GM18951 (cell line): Measurements from ENCODE around the gene ANO3.

Experiments
- POLR2A ChIP-seq: IDR thresholded peaks from 4 replicates; pipeline ENCODE4 v1.6.1; 2011; ENCODE audit warnings: mild to moderate bottlenecking; ENCODE audit not compliant: insufficient read length, insufficient read depth; ENCODE audit errors: extremely low read depth
- in situ Hi-C: fragments of 300-500 bp; cut with MboI; formaldehyde crosslinking; loops from one replicate; pipeline ENCODE4 v1.12.0; 2022; ENCODE audit warnings: low sequenced_read_pairs, mixed read lengths, inconsistent platforms; ENCODE audit not compliant: unreplicated experiment

ANO3 gene

GRCh38 chr11:26655287-26655686 lies 323.4 kb downstream of the ANO3 start:
- in situ Hi-C loops, result loop anchor here (25.0 kb wide), 1 partner anchor 343 kb away; no protein-coding TSS in a partner anchor

DNA sequence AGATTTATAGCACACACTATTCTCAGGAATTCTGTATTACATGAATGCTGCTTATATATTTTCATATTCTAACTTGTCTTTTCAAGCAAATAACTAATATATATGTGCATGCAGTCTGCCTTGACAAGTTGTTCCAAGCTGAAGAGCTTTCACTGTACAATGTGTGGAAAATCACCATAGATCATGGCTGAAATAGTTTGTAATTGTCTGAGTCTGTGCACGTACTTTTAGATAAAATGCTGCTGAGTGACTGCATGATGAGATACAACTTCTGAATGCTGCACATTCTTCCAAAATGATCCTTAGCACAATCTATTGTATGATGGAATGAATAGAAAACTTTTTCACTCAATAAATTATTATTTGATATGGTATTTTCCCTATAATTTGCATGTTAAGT lies 331.0 kb downstream of the ANO3 start:
- no peak for TF ChIP-seq POLR2A
- in situ Hi-C loops, result loop anchor here (25.0 kb wide), 1 partner anchor 351 kb away; no protein-coding TSS in a partner anchor

More at GRCh38 chr11:26655287-26655686, 323.4 kb downstream of the ANO3 start:
- TF ChIP-seq POLR2A, result no peak

GRCh38 chr11:26665036-26665435 lies 333.1 kb downstream of the ANO3 start:
- no peak for TF ChIP-seq POLR2A
- in situ Hi-C loops, result loop anchor here (25.0 kb wide), 1 partner anchor 353 kb away; no protein-coding TSS in a partner anchor

GRCh38 chr11:26665946-26666345 lies 334.0 kb downstream of the ANO3 start:
- no peak for TF ChIP-seq POLR2A
- in situ Hi-C loops, result loop anchor here (25.0 kb wide), 1 partner anchor 354 kb away; no protein-coding TSS in a partner anchor

DNA sequence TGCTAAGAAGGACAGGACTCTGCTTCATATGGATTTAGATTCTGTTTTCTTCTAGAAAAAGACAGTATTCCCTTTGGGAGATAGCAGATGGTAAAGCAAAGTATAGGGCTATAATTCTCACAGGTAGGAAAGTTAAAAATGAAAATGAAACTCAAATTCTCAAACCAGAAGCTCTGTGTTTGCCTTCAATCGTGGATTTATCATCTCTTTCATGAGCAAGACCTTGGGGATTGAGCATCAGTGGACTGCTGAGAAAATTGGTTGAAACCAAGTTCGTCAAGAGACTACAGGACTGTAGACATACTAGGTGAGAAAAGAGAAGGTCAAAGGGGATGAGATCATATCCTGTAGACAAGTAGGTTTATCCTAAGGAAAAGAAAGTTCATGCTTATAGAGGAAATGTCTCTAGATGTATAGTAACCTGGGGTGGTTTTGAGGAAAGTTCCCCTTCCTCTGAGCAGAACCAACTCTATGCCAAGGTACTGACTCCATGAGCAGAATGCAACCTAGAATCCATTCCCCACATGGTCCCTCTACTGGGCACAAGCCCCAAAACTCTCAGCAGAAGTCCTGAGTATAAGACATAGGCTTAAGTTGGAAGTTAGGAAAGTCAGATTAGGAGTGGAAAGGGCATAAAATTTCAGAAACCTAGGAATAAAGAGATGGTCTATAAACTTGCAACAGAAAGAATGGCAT lies 343.5 kb downstream of the ANO3 start:
- no peak for TF ChIP-seq POLR2A
- in situ Hi-C loops, result no loop called here

DNA sequence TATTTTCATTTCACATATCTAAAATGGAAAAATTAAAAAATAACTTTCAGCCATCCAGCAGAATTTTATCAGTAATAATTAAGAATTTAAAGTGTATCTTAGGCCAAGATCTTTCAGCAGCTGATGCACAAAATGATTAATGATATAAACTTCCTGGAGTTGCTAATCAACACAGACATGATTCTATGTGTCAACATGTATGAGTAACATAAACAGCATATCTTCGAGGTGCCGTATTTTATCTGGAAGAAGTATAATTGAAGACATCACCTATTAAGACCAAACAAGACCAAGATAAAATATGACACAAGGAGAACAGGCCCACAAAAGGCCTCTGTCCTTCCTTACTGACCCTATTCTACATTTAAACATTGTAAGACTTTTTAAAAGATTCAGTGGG lies 344.7 kb downstream of the ANO3 start:
- no peak for TF ChIP-seq POLR2A
- in situ Hi-C loops, result no loop called here

- TF ChIP-seq POLR2A, result no peak
- in situ Hi-C loops, result no loop called here
These were observed 345.6 kb downstream of the ANO3 start for GRCh38 chr11:26677566-26677965.

GRCh38 chr11:26687351-26687750 lies 355.4 kb downstream of the ANO3 start:
- in situ Hi-C loops, result no loop called here

DNA sequence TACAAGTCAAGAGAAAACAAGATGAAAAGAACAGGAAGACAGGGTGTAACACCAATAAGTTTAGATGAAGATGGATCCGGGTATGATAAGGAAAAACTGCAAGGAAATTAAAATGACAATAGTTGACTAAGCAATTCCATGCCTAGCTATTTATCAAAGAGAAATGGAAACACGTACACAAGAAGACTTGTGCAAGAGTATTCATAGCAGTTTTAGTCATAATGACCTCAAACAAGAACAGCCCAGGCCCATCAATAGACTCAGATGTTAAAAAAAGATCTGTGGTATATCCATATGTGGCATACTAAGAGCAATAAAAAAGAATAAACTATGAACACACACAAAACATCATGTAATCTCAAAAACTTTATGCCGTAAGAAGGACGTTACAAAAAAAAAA lies 356.8 kb downstream of the ANO3 start:
- in situ Hi-C loops, result no loop called here
- TF ChIP-seq POLR2A, result no peak

More at GRCh38 chr11:26687351-26687750, 355.4 kb downstream of the ANO3 start:
- no peak for TF ChIP-seq POLR2A

GRCh38 chr11:26696330-26696729 lies 364.4 kb downstream of the ANO3 start:
- in situ Hi-C loops, result no loop called here
- TF ChIP-seq POLR2A, result no peak

- in situ Hi-C loops, result no loop called here
- no peak for TF ChIP-seq POLR2A
These were observed 366.3 kb downstream of the ANO3 start for GRCh38 chr11:26698224-26698623.

DNA sequence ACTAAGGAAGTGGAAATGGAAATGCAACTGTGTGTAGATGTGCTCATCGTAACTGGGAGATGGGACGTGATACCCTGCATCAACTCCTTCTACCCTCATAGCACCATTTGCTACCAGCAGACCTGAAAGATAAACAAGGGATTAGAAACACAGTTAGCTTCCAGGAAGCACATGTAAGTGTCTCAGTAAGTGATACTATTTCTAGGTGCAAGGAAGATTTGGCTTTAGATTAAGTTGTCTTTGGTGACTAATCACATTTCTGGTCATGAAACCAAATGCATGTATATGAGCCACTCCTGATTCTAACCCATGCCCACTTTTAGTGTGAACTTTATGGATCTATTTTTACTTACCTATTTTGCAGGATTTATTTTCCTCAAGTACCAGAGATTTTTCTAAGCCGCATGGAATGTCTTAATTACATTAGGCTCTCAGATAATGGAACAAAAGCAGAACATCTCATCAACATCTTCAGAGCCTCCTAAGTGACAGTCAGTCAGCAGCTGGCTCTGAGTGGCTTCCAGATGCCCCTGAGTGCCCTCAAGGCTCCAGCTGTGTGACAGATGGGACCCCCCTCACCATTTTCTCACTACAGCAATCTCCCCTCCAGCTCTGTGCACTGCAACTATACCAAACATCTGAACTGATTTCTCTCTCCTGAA lies 368.8 kb downstream of the ANO3 start:
- no peak for TF ChIP-seq POLR2A
- in situ Hi-C loops, result no loop called here

- TF ChIP-seq POLR2A, result no peak
- in situ Hi-C loops, result no loop called here
These were observed 370.5 kb downstream of the ANO3 start for GRCh38 chr11:26702406-26702805.
